GM15510 (cell line): ENCODE results near the gene MCF2L2.

ENCODE experiments used
- POLR2A ChIP-seq: IDR thresholded peaks from 3 replicates; pipeline ENCODE4 v1.6.1; 2011; ENCODE audit warnings: borderline replicate concordance; ENCODE audit not compliant: insufficient read length; ENCODE audit errors: extremely low read depth

MCF2L2 gene

GRCh38 chr3:183357564-183358079 lies 70.8 kb downstream of the MCF2L2 start:
- TF ChIP-seq POLR2A = no peak

DNA sequence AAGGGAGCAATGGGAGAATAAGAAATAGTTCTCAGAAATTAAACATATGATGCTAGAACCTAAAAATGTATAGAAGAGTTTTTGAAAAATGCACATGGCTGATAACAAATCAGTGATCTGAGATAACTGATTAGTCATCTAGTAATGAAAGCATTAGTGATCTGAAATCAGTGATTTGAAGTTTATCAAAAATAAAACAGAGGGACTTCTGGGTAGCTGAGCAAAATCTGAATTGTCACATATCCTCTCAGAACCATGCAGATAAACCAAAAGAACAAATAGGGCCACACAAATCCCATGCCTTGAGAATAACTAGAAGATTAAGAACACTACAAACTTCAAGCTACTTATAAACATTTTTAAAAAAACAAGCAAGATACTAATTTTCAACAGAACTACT lies 71.5 kb downstream of the MCF2L2 start:
- TF ChIP-seq POLR2A = no peak

DNA sequence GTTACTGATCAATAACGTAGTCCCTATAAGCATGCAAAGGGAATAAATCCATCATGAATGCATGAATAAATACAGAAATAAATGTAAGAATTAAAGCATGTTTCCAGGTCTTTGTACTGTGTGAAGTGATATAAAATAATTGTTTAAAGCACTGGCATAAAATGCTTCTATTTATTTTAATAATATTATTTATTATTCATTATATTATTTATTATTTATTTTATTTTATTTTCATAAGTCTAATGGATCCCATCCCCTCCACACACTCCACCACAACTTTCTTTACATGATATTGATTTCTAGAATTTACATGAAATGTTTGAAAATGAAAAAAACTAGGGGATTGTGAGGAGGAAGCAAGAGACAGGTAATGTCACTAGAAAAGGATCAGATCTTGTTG lies 73.5 kb downstream of the MCF2L2 start:
- no peak for TF ChIP-seq POLR2A

- no peak for TF ChIP-seq POLR2A
Measured at GRCh38 chr3:183354325-183354831, 74.0 kb downstream of the MCF2L2 start.

DNA sequence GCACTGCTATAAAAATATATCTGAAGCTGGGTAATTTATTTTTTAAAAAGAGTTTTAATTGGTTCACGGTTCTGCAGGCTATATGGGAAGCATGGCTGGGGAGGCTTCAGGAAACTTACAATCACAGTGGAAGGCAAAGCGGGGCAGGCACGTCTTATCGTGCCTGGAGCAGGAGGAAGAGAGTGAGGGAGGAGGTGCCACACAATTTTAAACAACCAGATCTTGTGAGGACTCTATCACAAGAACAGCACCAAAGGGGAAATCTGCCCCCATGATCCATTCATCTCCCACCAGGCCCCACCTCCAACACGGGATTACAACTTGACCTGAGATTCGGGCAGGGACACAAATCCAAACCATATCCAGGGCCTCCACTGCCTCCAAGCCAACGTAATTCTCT lies 75.0 kb downstream of the MCF2L2 start:
- no peak for TF ChIP-seq POLR2A

DNA sequence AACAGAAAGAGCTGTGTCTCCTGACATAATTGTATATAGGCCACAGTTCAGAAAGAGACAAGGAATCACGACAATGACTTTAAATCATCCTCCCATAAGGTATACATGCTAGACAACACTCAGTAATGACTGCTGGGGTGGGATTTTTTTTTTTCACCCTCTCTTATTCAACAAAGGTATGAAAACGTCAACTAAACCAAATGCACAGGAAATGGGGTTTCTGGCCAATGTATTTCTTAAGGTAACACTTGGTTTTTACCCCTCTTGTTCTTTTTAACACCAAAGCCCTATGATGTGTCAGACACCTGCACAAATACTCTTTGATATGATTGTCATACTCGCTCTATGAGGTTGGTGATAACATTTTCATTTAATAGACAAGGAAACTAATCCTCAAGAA lies 78.3 kb downstream of the MCF2L2 start:
- TF ChIP-seq POLR2A = no peak

- TF ChIP-seq POLR2A = no peak
Measured at GRCh38 chr3:183349421-183350157, 78.8 kb downstream of the MCF2L2 start.

DNA sequence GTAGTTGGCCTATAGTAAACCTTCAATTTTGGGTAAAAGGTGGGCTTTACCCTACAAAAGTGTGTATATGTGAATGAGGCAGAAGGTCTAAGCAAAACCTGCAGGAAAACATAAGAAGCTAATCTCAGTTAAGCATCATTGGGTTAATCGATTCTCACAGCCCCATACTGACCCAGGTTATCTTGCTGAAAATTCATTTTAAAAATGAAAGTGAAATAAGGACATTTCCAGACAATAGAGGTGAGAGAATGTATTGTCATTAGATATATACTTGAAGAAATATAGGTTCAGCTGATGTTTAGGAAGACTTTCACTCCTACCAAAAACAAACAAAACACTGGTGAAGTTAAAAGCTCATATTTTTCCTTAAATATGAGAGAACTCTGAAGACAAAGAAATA lies 85.6 kb downstream of the MCF2L2 start:
- no peak for TF ChIP-seq POLR2A

GRCh38 chr3:183341545-183342288 lies 86.7 kb downstream of the MCF2L2 start:
- no peak for TF ChIP-seq POLR2A

GRCh38 chr3:183340222-183340621 lies 88.2 kb downstream of the MCF2L2 start:
- no peak for TF ChIP-seq POLR2A

- TF ChIP-seq POLR2A = no peak
Measured at GRCh38 chr3:183339461-183340086, 88.8 kb downstream of the MCF2L2 start.

GRCh38 chr3:183338520-183338919 lies 89.9 kb downstream of the MCF2L2 start:
- TF ChIP-seq POLR2A = no peak

- TF ChIP-seq POLR2A = no peak
Measured at GRCh38 chr3:183332487-183332886, 95.9 kb downstream of the MCF2L2 start.

DNA sequence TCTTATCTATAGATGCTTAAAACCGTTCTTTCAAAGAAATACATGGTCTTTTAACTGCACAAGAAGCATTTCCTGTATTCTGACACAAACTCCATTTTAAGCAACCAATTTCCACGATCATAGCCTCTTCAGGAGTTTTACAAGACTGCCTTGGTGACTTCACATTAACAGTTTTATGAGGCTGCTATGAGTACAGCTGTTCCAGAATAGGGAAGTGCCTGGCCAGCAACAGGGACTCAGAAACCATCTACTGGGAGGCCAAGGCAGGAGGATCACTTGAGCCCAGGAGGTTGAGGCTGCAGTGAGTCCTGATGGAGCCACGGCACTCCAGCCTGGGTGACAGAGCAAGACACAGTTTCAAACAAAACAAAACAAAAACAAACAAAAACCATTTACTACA lies 96.9 kb downstream of the MCF2L2 start:
- TF ChIP-seq POLR2A = no peak

DNA sequence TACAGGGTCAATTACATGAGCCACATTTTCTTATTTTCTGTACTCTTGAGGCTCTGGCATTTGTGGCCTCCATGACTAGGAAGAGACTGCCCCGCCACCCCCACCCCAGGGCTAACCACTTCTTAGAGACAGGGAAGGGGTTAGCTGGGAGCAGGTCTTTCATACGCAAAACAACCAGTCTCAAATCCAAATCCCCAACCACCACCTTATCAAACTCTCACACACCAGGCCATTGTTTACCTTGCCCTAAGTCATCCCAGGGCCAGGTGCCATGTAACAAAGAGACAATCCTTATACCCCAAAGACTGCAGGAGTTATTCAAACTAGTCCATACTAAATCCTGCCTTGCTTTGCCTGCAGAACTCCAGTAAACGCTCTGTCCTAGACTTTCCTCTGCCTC lies 97.5 kb downstream of the MCF2L2 start:
- TF ChIP-seq POLR2A = no peak

DNA sequence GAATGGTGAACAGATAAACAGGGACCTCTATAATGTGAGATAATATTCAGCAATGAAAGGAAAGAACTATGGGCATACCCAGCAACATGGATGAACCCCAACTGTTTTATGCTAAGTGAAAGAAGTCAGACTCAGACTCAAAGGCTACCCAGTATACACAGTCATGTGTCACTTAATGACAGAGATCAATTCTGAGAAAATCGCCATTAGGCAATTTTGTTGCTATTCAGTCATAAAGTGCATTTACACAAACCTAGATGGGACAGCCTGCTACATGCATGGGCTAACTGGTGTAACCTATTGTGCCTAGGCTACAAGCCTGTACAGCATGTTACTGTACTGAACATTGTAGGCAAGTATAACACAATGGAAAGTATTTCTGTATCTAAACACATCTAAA lies 98.9 kb downstream of the MCF2L2 start:
- TF ChIP-seq POLR2A = no peak

DNA sequence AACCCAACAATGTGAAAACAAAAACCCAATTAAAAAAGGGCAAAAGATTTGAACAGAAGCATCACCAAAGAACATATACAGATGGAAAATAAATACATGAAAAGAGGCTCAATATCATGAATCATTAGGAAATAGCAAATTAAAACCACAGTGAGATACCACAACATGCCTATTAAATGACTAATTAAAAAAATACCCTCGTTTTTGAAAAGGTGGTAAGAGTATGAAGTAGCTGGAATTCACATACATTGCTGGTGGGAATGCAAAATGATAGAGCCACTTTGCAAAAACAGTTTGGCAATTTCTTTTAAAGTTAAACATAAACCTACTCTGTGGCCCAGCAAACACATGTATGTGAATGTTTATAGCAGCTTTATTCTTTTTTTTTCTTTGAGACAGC lies 99.6 kb downstream of the MCF2L2 start:
- TF ChIP-seq POLR2A = no peak
